K562 (cell line): ENCODE measurements around the gene COL8A2. TPM values are rescaled to one million over a fixed set of nuclear protein-coding genes. Genes with fewer than 3 reads are reported as not detected.

Experiments
- DDX20 ChIP-seq: fragments of 450-650 bp; IDR thresholded peaks from 2 replicates; pipeline ENCODE4 v1.6.1; 2016; ENCODE audit warnings: missing genetic modification characterization, low read depth, mild to moderate bottlenecking, missing compliant biosample characterization, moderate library complexity
- ETV6 ChIP-seq, 3 experiments: fragments of 150-350 bp in 1 of 3; sonication (generic) in 1 of 3; formaldehyde crosslinking in 1 of 3; IDR thresholded peaks; 2 replicates each; pipeline versions ENCODE4 v1.6.1 to v1.8.0; 2014 to 2022; ENCODE audit warnings: borderline replicate concordance in 2 of 3, low read depth in 2 of 3, antibody characterized with exemption in 1 of 3, low read length in 1 of 3, mild to moderate bottlenecking in 1 of 3, missing genetic modification reagents in 1 of 3
- GTF2B ChIP-seq: IDR thresholded peaks from 2 replicates; pipeline ENCODE4 v1.6.1; 2011; ENCODE audit not compliant: insufficient read length; ENCODE audit errors: extremely low read depth
- MEF2D ChIP-seq: conservative IDR thresholded peaks from 2 replicates; pipeline ENCODE4 v1.6.1; 2016; ENCODE audit warnings: low read depth, missing genetic modification characterization, missing compliant biosample characterization
- NCOA1 ChIP-seq: fragments of 450-650 bp; IDR thresholded peaks from 2 replicates; pipeline ENCODE4 v1.6.1; 2016; ENCODE audit warnings: low read depth
- RREB1 ChIP-seq: fragments of 250-450 bp; sonication (Bioruptor Pico); IDR thresholded peaks from 2 replicates; pipeline ENCODE4 v1.4.0; 2020
- ZBTB40 ChIP-seq, 2 experiments: fragments of 450-650 bp in 1 of 2; sonication (generic) in 1 of 2; formaldehyde crosslinking in 1 of 2; IDR thresholded peaks; 2 replicates each; pipeline versions ENCODE4 v1.7.1 to v1.9.0; 2016 to 2022; ENCODE audit warnings: inconsistent platforms in 1 of 2, mild to moderate bottlenecking in 1 of 2, missing genetic modification reagents in 1 of 2
- ZBTB9 ChIP-seq: fragments of 450-650 bp; formaldehyde crosslinking; IDR thresholded peaks from 2 replicates; pipeline ENCODE4 v1.4.0; 2020; ENCODE audit warnings: mild to moderate bottlenecking, moderate library complexity
- ZNF778 ChIP-seq: fragments of 450-650 bp; formaldehyde crosslinking; IDR thresholded peaks from 2 replicates; pipeline ENCODE4 v1.4.0; 2020; ENCODE audit warnings: mild to moderate bottlenecking, moderate library complexity
- polyA plus RNA-seq, 8 experiments: library from polyadenylated mRNA; depleted of rRNA in 4 of 8; stranded (reverse) in 5 of 8; unstranded in 3 of 8; fragments of >200 nt; fragmentation: Nextera tagmentation in 2 of 8; fragmentation: Illumina TruSeq in 1 of 8; extraction: Ambion mirVana in 2 of 8; extraction: Trizol in 1 of 8; gene quantifications; 2 replicates each; pipeline versions ENCODE4 v1.2.1 to v1.2.3, GENCODE V29; 2011 to 2014; ENCODE audit warnings: inconsistent platforms in 1 of 8, missing spikeins in 1 of 8
- total RNA-seq, 7 experiments: library from RNA; depleted of rRNA in 6 of 7; stranded (reverse); fragments of >200 nt in 6 of 7; fragmentation: Illumina TruSeq in 2 of 7; extraction: Trizol in 2 of 7; gene quantifications; 2 replicates each; pipeline versions ENCODE4 v1.2.1 to v1.2.3, GENCODE V29; 2011 to 2021; ENCODE audit warnings: low replicate concordance in 1 of 7

The COL8A2 gene
- total and polyA plus RNA-seq, 9 of the 15 experiments (the other 6 are each of a cell fraction or from before 2014, with no cell fraction given) = 0.03 to 0.14 (median 0.04) TPM; not detected in 5

- no peak for TF ChIP-seq NCOA1
- no peak for TF ChIP-seq DDX20 (tag)
- no peak for TF ChIP-seq ZNF778 (CRISPR knock-in tag)
- no peak for TF ChIP-seq ZBTB9 (CRISPR knock-in tag)
- no peak for TF ChIP-seq ETV6 (IDR thresholded peaks at IDR 0.05; ENCODE audit: borderline replicate concordance in 1 of 2, low read depth in 2 of 2, low read length in 1 of 2)
- TF ChIP-seq ETV6 (CRISPR knock-in tag; IDR thresholded peaks at IDR 0.05; ENCODE audit: borderline replicate concordance) = no peak
- TF ChIP-seq MEF2D (tag) = no peak
- no peak for TF ChIP-seq ZBTB40 (IDR thresholded peaks at IDR 0.05)
- TF ChIP-seq ZBTB40 (CRISPR knock-in tag; IDR thresholded peaks at IDR 0.05) = no peak
- no peak for TF ChIP-seq GTF2B
- TF ChIP-seq RREB1 (CRISPR knock-in tag) = peak; percentile 40; the same call in 1 of the 2 replicates
Observed at GRCh38 chr1:36154335-36154734, 29.3 kb upstream of the COL8A2 start (continued).
